Neural progenitor cell (in vitro differentiated cells): ENCODE measurements around the gene PTHLH.

Source experiments
- CTCF ChIP-seq: fragments of 200-600 bp; sonication (generic); IDR thresholded peaks from 2 replicates; pipeline ENCODE4 v1.5.1; 2017; ENCODE audit warnings: antibody characterized with exemption, mild to moderate bottlenecking
- EZH2 ChIP-seq: fragments of 200-600 bp; sonication (generic); IDR thresholded peaks from 2 replicates; pipeline ENCODE4 v1.6.1; 2017; ENCODE audit warnings: antibody characterized with exemption, mild to moderate bottlenecking, moderate library complexity
- EZH2phosphoT487 ChIP-seq: fragments of 200-600 bp; sonication (generic); IDR thresholded peaks from 2 replicates; pipeline ENCODE4 v1.6.1; 2017; ENCODE audit warnings: antibody characterized with exemption

- TF ChIP-seq CTCF (no peak), EZH2phosphoT487 (no peak), EZH2 (no peak)
Measured at GRCh38 chr12:28014196-28014595, 41.7 kb upstream of the PTHLH start.
